SK-N-MC (cell line): ENCODE data around the gene NRP2.

Experiments used
- EZH2 ChIP-seq: fragments of 200-600 bp; sonication (generic); IDR thresholded peaks from one replicate; pipeline ENCODE4 v1.6.1; 2017; ENCODE audit warnings: antibody characterized with exemption
- FOXP2 ChIP-seq: optimal IDR thresholded peaks from 2 replicates; pipeline ENCODE3; 2011; ENCODE audit warnings: mild to moderate bottlenecking, moderate library complexity; ENCODE audit not compliant: insufficient read depth; ENCODE audit errors: extremely low read length, control extremely low read depth
- POLR2AphosphoS5 ChIP-seq: IDR thresholded peaks from 2 replicates; pipeline ENCODE4 v1.6.1; 2012; ENCODE audit warnings: mild to moderate bottlenecking, low read depth, low read length, borderline replicate concordance

DNA sequence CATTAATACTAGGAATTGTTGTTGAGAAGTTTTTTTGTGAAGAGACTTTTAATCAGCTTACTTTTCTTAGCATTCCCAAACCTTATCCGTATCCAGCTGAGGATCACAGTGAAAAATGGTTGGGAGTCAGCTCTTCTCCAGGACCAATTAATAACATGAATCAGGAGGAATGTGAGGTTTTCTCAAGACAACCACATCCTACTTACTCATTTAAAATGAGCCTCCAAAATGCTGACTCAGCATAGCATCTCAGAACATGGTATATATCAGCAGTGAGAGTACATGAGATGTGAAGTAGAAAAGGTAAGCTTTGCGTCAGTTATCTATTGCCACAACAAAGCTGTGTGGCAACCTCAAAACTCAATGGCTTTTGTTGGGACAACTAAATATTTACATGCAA is 140.3 kb downstream of the NRP2 start:
- TF ChIP-seq EZH2 (no peak), POLR2AphosphoS5 (no peak), FOXP2 (no peak)
